GM12892 (cell line): ENCODE measurements around the gene TRABD2A.

ENCODE experiments used
- POLR2A ChIP-seq: IDR thresholded peaks from 2 replicates; pipeline ENCODE4 v1.6.1; 2011; ENCODE audit warnings: low read depth, low read length, control low read depth
- POLR2AphosphoS5 ChIP-seq: IDR thresholded peaks from 2 replicates; pipeline ENCODE4 v1.6.1; 2011; ENCODE audit warnings: low read depth, low read length, control low read depth

- TF ChIP-seq POLR2A (no peak), POLR2AphosphoS5 (no peak)
Observed at GRCh38 chr2:84856787-84857186, 24.1 kb downstream of the TRABD2A start.
